K562 (cell line): ENCODE measurements around the gene CLSTN2. TPM values are rescaled to one million over a fixed set of nuclear protein-coding genes. Genes with fewer than 3 reads are reported as not detected.

ENCODE experiments used
- ARID2 ChIP-seq: fragments of 450-650 bp; IDR thresholded peaks from 2 replicates; pipeline ENCODE4 v1.6.1; 2017; ENCODE audit warnings: antibody characterized with exemption, mild to moderate bottlenecking
- CBFB ChIP-seq: sonication (generic); formaldehyde crosslinking; IDR thresholded peaks from 2 replicates; pipeline ENCODE4 v1.4.0; 2020; ENCODE audit warnings: mild to moderate bottlenecking, missing genetic modification reagents
- EGR1 ChIP-seq: fragments of 450-650 bp; conservative IDR thresholded peaks from 2 replicates; pipeline ENCODE4 v1.6.1; 2017; ENCODE audit warnings: mild to moderate bottlenecking
- FOXM1 ChIP-seq, 2 experiments: fragments of 450-650 bp in 1 of 2; sonication (generic) in 1 of 2; formaldehyde crosslinking in 1 of 2; IDR thresholded peaks; 2 replicates each; pipeline versions ENCODE4 v1.6.1 to v1.9.0; 2017 to 2022; ENCODE audit warnings: low read depth in 2 of 2, mild to moderate bottlenecking in 2 of 2, missing genetic modification reagents in 1 of 2, moderate library complexity in 1 of 2
- SIN3A ChIP-seq, 2 experiments: fragments of 150-350 bp in 1 of 2; IDR thresholded peaks; 2 replicates each; pipeline ENCODE4 v1.6.1; 2011 to 2016; ENCODE audit warnings: borderline replicate concordance in 2 of 2, low read depth in 2 of 2, low read length in 2 of 2, mild to moderate bottlenecking in 2 of 2, moderate library complexity in 2 of 2; ENCODE audit not compliant: control insufficient read depth in 1 of 2
- SNIP1 ChIP-seq: fragments of 450-650 bp; IDR thresholded peaks from 2 replicates; pipeline ENCODE4 v1.7.1; 2017; ENCODE audit warnings: low read depth, mild to moderate bottlenecking
- polyA plus RNA-seq, 8 experiments: library from polyadenylated mRNA; depleted of rRNA in 4 of 8; stranded (reverse) in 5 of 8; unstranded in 3 of 8; fragments of >200 nt; fragmentation: Nextera tagmentation in 2 of 8; fragmentation: Illumina TruSeq in 1 of 8; extraction: Ambion mirVana in 2 of 8; extraction: Trizol in 1 of 8; gene quantifications; 2 replicates each; pipeline versions ENCODE4 v1.2.1 to v1.2.3, GENCODE V29; 2011 to 2014; ENCODE audit warnings: inconsistent platforms in 1 of 8, missing spikeins in 1 of 8
- total RNA-seq, 7 experiments: library from RNA; depleted of rRNA in 6 of 7; stranded (reverse); fragments of >200 nt in 6 of 7; fragmentation: Illumina TruSeq in 2 of 7; extraction: Trizol in 2 of 7; gene quantifications; 2 replicates each; pipeline versions ENCODE4 v1.2.1 to v1.2.3, GENCODE V29; 2011 to 2021; ENCODE audit warnings: low replicate concordance in 1 of 7
- TF ChIP-seq, protein P1 (sequence below): fragments of 450-650 bp; IDR thresholded peaks from 2 replicates; pipeline ENCODE4 v1.6.1; 2018; ENCODE audit not compliant: partially characterized antibody
- TF ChIP-seq, protein P2 (sequence below): fragments of 450-650 bp; formaldehyde crosslinking; IDR thresholded peaks from 2 replicates; pipeline ENCODE4 v1.4.0; 2020; ENCODE audit warnings: mild to moderate bottlenecking, moderate library complexity
- TF ChIP-seq, protein P3 (sequence below): fragments of 200-800 bp; sonication (Bioruptor generic); IDR thresholded peaks from 2 replicates; pipeline ENCODE4 v1.6.1; 2017; ENCODE audit warnings: missing genetic modification characterization, missing compliant biosample characterization
- TF ChIP-seq, protein P4 (sequence below), 3 experiments: fragments of 200-800 bp in 1 of 3; sonication (Bioruptor generic) in 1 of 3; sonication (generic) in 1 of 3; formaldehyde crosslinking in 1 of 3; IDR thresholded peaks; 2 replicates each; pipeline versions ENCODE4 v1.6.1 to v1.8.0; 2016 to 2022; ENCODE audit warnings: mild to moderate bottlenecking in 2 of 3, missing compliant biosample characterization in 2 of 3, missing genetic modification characterization in 2 of 3, missing genetic modification reagents in 1 of 3

Gene CLSTN2
- total and polyA plus RNA-seq, 9 of the 15 experiments (the other 6 are each of a cell fraction or from before 2014, with no cell fraction given): 0.02 to 0.04 (median 0.04) TPM; not detected in 6

DNA sequence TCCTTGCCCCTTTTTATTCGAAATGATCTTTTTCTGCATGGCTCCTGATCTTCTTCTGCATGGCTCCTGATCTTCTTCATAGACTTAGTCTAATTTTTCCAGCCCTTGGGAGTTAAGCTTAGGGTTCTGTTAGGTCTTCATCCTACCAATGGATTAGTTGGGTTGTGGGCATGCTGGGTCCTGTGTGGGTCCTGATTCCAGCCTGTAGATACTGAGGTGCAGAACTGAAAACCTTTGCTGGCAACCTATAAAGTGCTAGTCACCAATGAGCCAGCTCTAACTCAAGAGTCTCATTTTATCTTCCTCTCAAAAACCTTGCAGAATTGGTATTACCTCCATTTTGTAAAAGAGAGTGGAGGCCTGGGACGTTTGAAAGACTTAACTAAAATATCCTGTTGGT lies 229.2 kb downstream of the CLSTN2 start (continued):
- TF ChIP-seq, protein P1, sequence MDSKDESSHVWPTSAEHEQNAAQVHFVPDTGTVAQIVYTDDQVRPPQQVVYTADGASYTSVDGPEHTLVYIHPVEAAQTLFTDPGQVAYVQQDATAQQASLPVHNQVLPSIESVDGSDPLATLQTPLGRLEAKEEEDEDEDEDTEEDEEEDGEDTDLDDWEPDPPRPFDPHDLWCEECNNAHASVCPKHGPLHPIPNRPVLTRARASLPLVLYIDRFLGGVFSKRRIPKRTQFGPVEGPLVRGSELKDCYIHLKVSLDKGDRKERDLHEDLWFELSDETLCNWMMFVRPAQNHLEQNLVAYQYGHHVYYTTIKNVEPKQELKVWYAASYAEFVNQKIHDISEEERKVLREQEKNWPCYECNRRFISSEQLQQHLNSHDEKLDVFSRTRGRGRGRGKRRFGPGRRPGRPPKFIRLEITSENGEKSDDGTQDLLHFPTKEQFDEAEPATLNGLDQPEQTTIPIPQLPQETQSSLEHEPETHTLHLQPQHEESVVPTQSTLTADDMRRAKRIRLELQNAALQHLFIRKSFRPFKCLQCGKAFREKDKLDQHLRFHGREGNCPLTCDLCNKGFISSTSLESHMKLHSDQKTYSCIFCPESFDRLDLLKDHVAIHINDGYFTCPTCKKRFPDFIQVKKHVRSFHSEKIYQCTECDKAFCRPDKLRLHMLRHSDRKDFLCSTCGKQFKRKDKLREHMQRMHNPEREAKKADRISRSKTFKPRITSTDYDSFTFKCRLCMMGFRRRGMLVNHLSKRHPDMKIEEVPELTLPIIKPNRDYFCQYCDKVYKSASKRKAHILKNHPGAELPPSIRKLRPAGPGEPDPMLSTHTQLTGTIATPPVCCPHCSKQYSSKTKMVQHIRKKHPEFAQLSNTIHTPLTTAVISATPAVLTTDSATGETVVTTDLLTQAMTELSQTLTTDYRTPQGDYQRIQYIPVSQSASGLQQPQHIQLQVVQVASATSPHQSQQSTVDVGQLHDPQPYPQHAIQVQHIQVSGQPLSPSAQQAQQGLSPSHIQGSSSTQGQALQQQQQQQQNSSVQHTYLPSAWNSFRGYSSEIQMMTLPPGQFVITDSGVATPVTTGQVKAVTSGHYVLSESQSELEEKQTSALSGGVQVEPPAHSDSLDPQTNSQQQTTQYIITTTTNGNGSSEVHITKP: no peak
- no peak for TF ChIP-seq FOXM1 (IDR thresholded peaks at IDR 0.05; ENCODE audit: low read depth)
- no peak for TF ChIP-seq FOXM1 (CRISPR knock-in tag; IDR thresholded peaks at IDR 0.05; ENCODE audit: low read depth)
- TF ChIP-seq CBFB (CRISPR knock-in tag): no peak
- TF ChIP-seq, protein P2, sequence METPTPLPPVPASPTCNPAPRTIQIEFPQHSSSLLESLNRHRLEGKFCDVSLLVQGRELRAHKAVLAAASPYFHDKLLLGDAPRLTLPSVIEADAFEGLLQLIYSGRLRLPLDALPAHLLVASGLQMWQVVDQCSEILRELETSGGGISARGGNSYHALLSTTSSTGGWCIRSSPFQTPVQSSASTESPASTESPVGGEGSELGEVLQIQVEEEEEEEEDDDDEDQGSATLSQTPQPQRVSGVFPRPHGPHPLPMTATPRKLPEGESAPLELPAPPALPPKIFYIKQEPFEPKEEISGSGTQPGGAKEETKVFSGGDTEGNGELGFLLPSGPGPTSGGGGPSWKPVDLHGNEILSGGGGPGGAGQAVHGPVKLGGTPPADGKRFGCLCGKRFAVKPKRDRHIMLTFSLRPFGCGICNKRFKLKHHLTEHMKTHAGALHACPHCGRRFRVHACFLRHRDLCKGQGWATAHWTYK (CRISPR knock-in tag): no peak
- TF ChIP-seq EGR1: no peak
- TF ChIP-seq SIN3A (IDR thresholded peaks at IDR 0.05; ENCODE audit: borderline replicate concordance in 2 of 2, control insufficient read depth in 1 of 2, low read depth in 2 of 2, low read length in 2 of 2): no peak
- no peak for TF ChIP-seq SNIP1
- no peak for TF ChIP-seq ARID2
- TF ChIP-seq, protein P3, sequence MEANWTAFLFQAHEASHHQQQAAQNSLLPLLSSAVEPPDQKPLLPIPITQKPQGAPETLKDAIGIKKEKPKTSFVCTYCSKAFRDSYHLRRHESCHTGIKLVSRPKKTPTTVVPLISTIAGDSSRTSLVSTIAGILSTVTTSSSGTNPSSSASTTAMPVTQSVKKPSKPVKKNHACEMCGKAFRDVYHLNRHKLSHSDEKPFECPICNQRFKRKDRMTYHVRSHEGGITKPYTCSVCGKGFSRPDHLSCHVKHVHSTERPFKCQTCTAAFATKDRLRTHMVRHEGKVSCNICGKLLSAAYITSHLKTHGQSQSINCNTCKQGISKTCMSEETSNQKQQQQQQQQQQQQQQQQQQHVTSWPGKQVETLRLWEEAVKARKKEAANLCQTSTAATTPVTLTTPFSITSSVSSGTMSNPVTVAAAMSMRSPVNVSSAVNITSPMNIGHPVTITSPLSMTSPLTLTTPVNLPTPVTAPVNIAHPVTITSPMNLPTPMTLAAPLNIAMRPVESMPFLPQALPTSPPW (CRISPR knock-in tag): no peak
- TF ChIP-seq, protein P4, sequence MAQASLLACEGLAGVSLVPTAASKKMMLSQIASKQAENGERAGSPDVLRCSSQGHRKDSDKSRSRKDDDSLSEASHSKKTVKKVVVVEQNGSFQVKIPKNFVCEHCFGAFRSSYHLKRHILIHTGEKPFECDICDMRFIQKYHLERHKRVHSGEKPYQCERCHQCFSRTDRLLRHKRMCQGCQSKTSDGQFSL (CRISPR knock-in tag; IDR thresholded peaks at IDR 0.05): no peak
- TF ChIP-seq, protein P4 (tag; IDR thresholded peaks at IDR 0.05): no peak
